GM19324 (cell line): ENCODE data around the gene MAP6D1.

Source experiments
- ATAC-seq: cut with Tn5 transposase; IDR thresholded peaks from one replicate; pipeline ENCODE4 v1.9.1; 2021; ENCODE audit warnings: mild to moderate bottlenecking, moderate library complexity; ENCODE audit not compliant: unreplicated experiment, low FRiP score

Gene MAP6D1

GRCh38 chr3:183766745-183767606, 58.4 kb downstream of the MAP6D1 start:
- no peak for ATAC-seq

GRCh38 chr3:183766107-183766506, 59.3 kb downstream of the MAP6D1 start:
- ATAC-seq = no peak
